ENCODE data around the gene C3orf38.
"Not testable (repeated sequence)": the region's sequence is repeated elsewhere in the genome, so short reads cannot be mapped to it uniquely, and the experiment has no call there.

The C3orf38 gene

GRCh38 chr3:88147261-88147660 lies 2.5 kb upstream of the C3orf38 start:
- H3K9me3 Mint-ChIP-seq = no peaks in the 10 kb centered on the region
- H3K27ac Mint-ChIP-seq = no peak overlapping the region
- no peak for DNase-seq
- H3K4me3 Mint-ChIP-seq = no peak overlapping the region
- no peaks in the 10 kb centered on the region for H3K27me3 Mint-ChIP-seq
- ATAC-seq = no peak
- peaks cover 33% of the 10 kb centered on the region for H3K4me1 Mint-ChIP-seq

GRCh38 chr3:88148651-88149050 lies 1.1 kb upstream of the C3orf38 start:
- ATAC-seq (no peak), DNase-seq (no peak)
- peak overlapping the region; percentile 94 to 97 for H3K4me3 Mint-ChIP-seq
- H3K4me1 Mint-ChIP-seq = peaks cover 41% of the 10 kb centered on the region
- H3K27me3 Mint-ChIP-seq = no peaks in the 10 kb centered on the region
- H3K27ac Mint-ChIP-seq = peak overlapping the region; percentile 97 to 98
- no peaks in the 10 kb centered on the region for H3K9me3 Mint-ChIP-seq

- Mint-ChIP-seq H3K4me3 (peak overlapping the region; percentile 94 to 97), H3K27me3 (no peaks in the 10 kb centered on the region), H3K4me1 (peaks cover 41% of the 10 kb centered on the region), H3K27ac (peak overlapping the region; percentile 97 to 98), H3K9me3 (no peaks in the 10 kb centered on the region)
- ATAC-seq = peak; percentile 2
- DNase-seq = no peak
Measured at GRCh38 chr3:88149101-88149508, 654 bp upstream of the C3orf38 start.

GRCh38 chr3:88150371-88150770 lies 612 bp downstream of the C3orf38 start:
- DNase-seq (peak in 1 of 2 donors; percentile 28), ATAC-seq (no peak)
- no peaks in the 10 kb centered on the region for H3K27me3 Mint-ChIP-seq
- H3K4me1 Mint-ChIP-seq = peaks cover 41% of the 10 kb centered on the region
- H3K4me3 Mint-ChIP-seq = peak overlapping the region; percentile 88 to 96
- no peaks in the 10 kb centered on the region for H3K9me3 Mint-ChIP-seq
- peak overlapping the region; percentile 99 for H3K27ac Mint-ChIP-seq

GRCh38 chr3:88150806-88151205 lies 1.0 kb downstream of the C3orf38 start:
- no peak for ATAC-seq

GRCh38 chr3:88151358-88151757 lies 1.6 kb downstream of the C3orf38 start:
- H3K27ac Mint-ChIP-seq = no peak overlapping the region
- DNase-seq = no peak
- H3K9me3 Mint-ChIP-seq = no peaks in the 10 kb centered on the region
- H3K4me1 Mint-ChIP-seq = peaks cover 41% of the 10 kb centered on the region
- peak overlapping the region; percentile 44 to 88 for H3K4me3 Mint-ChIP-seq
- no peaks in the 10 kb centered on the region for H3K27me3 Mint-ChIP-seq
- no peak for ATAC-seq

More at GRCh38 chr3:88150806-88151205, 1.0 kb downstream of the C3orf38 start:
- no peak for DNase-seq
- no peaks in the 10 kb centered on the region for H3K27me3 Mint-ChIP-seq
- H3K4me1 Mint-ChIP-seq = peaks cover 41% of the 10 kb centered on the region
- peak overlapping the region in 1 of 2 donors; percentile 99 for H3K27ac Mint-ChIP-seq
- no peaks in the 10 kb centered on the region for H3K9me3 Mint-ChIP-seq
- H3K4me3 Mint-ChIP-seq = peak overlapping the region; percentile 88 to 96

- H3K4me1 Mint-ChIP-seq = peaks cover 31% of the 10 kb centered on the region
Measured at GRCh38 chr3:88152841-88153240, 3.1 kb downstream of the C3orf38 start.

GRCh38 chr3:88166419-88166971 lies 16.7 kb downstream of the C3orf38 start:
- H3K4me3 Mint-ChIP-seq = no peak overlapping the region
- DNase-seq = no peak
- H3K27ac Mint-ChIP-seq = no peak overlapping the region
- H3K27me3 Mint-ChIP-seq = no peaks in the 10 kb centered on the region
- ATAC-seq = no peak
- H3K9me3 Mint-ChIP-seq = no peaks in the 10 kb centered on the region
- peaks cover 7% of the 10 kb centered on the region for H3K4me1 Mint-ChIP-seq

More at GRCh38 chr3:88152841-88153240, 3.1 kb downstream of the C3orf38 start:
- Mint-ChIP-seq H3K9me3 (no peaks in the 10 kb centered on the region), H3K27me3 (no peaks in the 10 kb centered on the region), H3K27ac (no peak overlapping the region), H3K4me3 (no peak overlapping the region)
- ATAC-seq (no peak), DNase-seq (no peak)

- Mint-ChIP-seq H3K4me1 (peaks cover 7% of the 10 kb centered on the region), H3K27ac (peak overlapping the region in 1 of 2 donors; percentile 54), H3K9me3 (no peaks in the 10 kb centered on the region), H3K4me3 (no peak overlapping the region), H3K27me3 (no peaks in the 10 kb centered on the region)
- DNase-seq (no peak), ATAC-seq (no peak)
Measured at GRCh38 chr3:88167173-88167572, 17.4 kb downstream of the C3orf38 start.

GRCh38 chr3:88167704-88168103 lies 17.9 kb downstream of the C3orf38 start:
- DNase-seq (no peak), ATAC-seq (no peak)
- Mint-ChIP-seq H3K27me3 (no peaks in the 10 kb centered on the region), H3K9me3 (no peaks in the 10 kb centered on the region), H3K4me1 (peaks cover 5% of the 10 kb centered on the region), H3K4me3 (no peak overlapping the region), H3K27ac (no peak overlapping the region)

GRCh38 chr3:88168171-88168570 lies 18.4 kb downstream of the C3orf38 start:
- no peak for ATAC-seq
- H3K27ac Mint-ChIP-seq = no peak overlapping the region
- no peaks in the 10 kb centered on the region for H3K27me3 Mint-ChIP-seq
- H3K9me3 Mint-ChIP-seq = no peaks in the 10 kb centered on the region
- peaks cover under 1% of the 10 kb centered on the region for H3K4me1 Mint-ChIP-seq
- no peak overlapping the region for H3K4me3 Mint-ChIP-seq
- no peak for DNase-seq

- no peaks in the 10 kb centered on the region for H3K4me1 Mint-ChIP-seq
- peak; percentile 66 for ATAC-seq
- peaks cover 16 to 27% of the 10 kb centered on the region in 2 donors for H3K9me3 Mint-ChIP-seq
- H3K27me3 Mint-ChIP-seq = no peaks in the 10 kb centered on the region
- H3K27ac Mint-ChIP-seq = peak overlapping the region in 1 of 2 donors; percentile 14
- H3K4me3 Mint-ChIP-seq = no peak overlapping the region
- peak in 1 of 2 donors; percentile 8 for DNase-seq
Measured at GRCh38 chr3:88180398-88180999, 30.7 kb downstream of the C3orf38 start.

GRCh38 chr3:88182165-88182918 lies 32.6 kb downstream of the C3orf38 start:
- not testable (repeated sequence) for H3K4me3 Mint-ChIP-seq, H3K27me3 Mint-ChIP-seq, ATAC-seq, H3K27ac Mint-ChIP-seq, DNase-seq, H3K4me1 Mint-ChIP-seq
- H3K9me3 Mint-ChIP-seq = peaks cover 16 to 36% of the 10 kb centered on the region in 2 donors

GRCh38 chr3:88188436-88188835 lies 38.7 kb downstream of the C3orf38 start:
- Mint-ChIP-seq H3K9me3 (peaks cover 19 to 43% of the 10 kb centered on the region in 2 donors), H3K27ac (no peak overlapping the region), H3K4me3 (no peak overlapping the region), H3K27me3 (no peaks in the 10 kb centered on the region), H3K4me1 (peaks cover 8% of the 10 kb centered on the region)
- no peak for DNase-seq
- ATAC-seq = no peak

- peak; percentile 89 for ATAC-seq
- H3K27ac Mint-ChIP-seq = peak overlapping the region in 1 of 2 donors; percentile 69
Measured at GRCh38 chr3:88189361-88189810, 39.6 kb downstream of the C3orf38 start.

More at GRCh38 chr3:88189361-88189810, 39.6 kb downstream of the C3orf38 start:
- Mint-ChIP-seq H3K9me3 (peaks cover 18 to 33% of the 10 kb centered on the region in 2 donors), H3K4me3 (peak overlapping the region; percentile 26 to 35), H3K4me1 (peaks cover 8% of the 10 kb centered on the region), H3K27me3 (no peaks in the 10 kb centered on the region)
- DNase-seq = peak; percentile 5 to 15
